Ascending aorta (tissue), 2 donors: ENCODE results near the gene CD163L1. TPM values are rescaled to one million over a fixed set of nuclear protein-coding genes. Genes with fewer than 3 reads are reported as not detected.

Experiments
- DNase-seq, 2 donors: peaks; one replicate each; pipeline ENCODE4 v3.0.0-alpha.2; 2019; ENCODE audit warnings: low spot score in 2 of 2
- H3K27ac ChIP-seq, 2 donors: fragments of 200-600 bp; sonication (generic); one replicate each; pipeline ENCODE4 v1.5.1; 2016 to 2017; ENCODE audit warnings: mild to moderate bottlenecking in 1 of 2
- H3K27me3 ChIP-seq: fragments of 200-600 bp; sonication (generic); one replicate; pipeline ENCODE4 v1.5.1; 2017
- H3K36me3 ChIP-seq, 2 donors: fragments of 200-600 bp; sonication (generic); one replicate each; pipeline ENCODE4 v1.5.1; 2016
- H3K4me1 ChIP-seq, 2 donors: fragments of 200-600 bp; sonication (generic); one replicate each; pipeline ENCODE4 v1.5.1; 2016 to 2017; ENCODE audit warnings: mild to moderate bottlenecking in 1 of 2
- H3K4me3 ChIP-seq, 2 donors: fragments of 200-600 bp; sonication (generic); one replicate each; pipeline ENCODE4 v1.5.1; 2016 to 2017; ENCODE audit warnings: mild to moderate bottlenecking in 1 of 2
- H3K9me3 ChIP-seq, 2 donors: fragments of 200-600 bp; sonication (generic); one replicate each; pipeline ENCODE4 v1.5.1; 2016
- CTCF ChIP-seq, 3 experiments: fragments of 200-600 bp in 2 of 3; fragments of 450-650 bp in 1 of 3; sonication (generic) in 2 of 3; IDR thresholded peaks; one replicate each; pipeline ENCODE4 v1.5.1; 2016 to 2019; ENCODE audit warnings: antibody characterized with exemption in 3 of 3, mild to moderate bottlenecking in 1 of 3, moderate library complexity in 1 of 3
- intact Hi-C: fragments of 100-400 bp; cut with DNase I; formaldehyde crosslinking; loops from one replicate; pipeline ENCODE4 v1.15.1; 2023
- total RNA-seq: library from RNA; depleted of rRNA; stranded (reverse); fragments of >200 nt; gene quantifications from one replicate; pipeline ENCODE4 v1.1.0, GENCODE V29; 2016

CD163L1 gene
- total RNA-seq, result not detected

- no peak for TF ChIP-seq CTCF (IDR thresholded peaks at IDR 0.05)
- no peak for DNase-seq
- H3K27ac ChIP-seq, result no peak within 1 kb of the TSS
- H3K27me3 ChIP-seq, result peaks cover 7% of the 10 kb centered on the region
- no peaks in the 10 kb centered on the region for H3K9me3 ChIP-seq
- H3K4me1 ChIP-seq, result no peaks in the 10 kb centered on the region
- no peak within 1 kb of the TSS for H3K4me3 ChIP-seq
- no peaks in the 10 kb centered on the region for H3K36me3 ChIP-seq
- intact Hi-C loops, result no loop called here
Observed at GRCh38 chr12:7444076-7444475, at the start of gene CD163L1. TSS of gene CD163L1 (minus strand) at chr12:7444153. CDS start at chr12:7444127, 26 bp downstream.

- H3K27me3 ChIP-seq, result no peaks in the 10 kb centered on the region
- no peak for DNase-seq
- no peak overlapping the region for H3K27ac ChIP-seq
- H3K4me1 ChIP-seq, result no peaks in the 10 kb centered on the region
- H3K9me3 ChIP-seq, result no peaks in the 10 kb centered on the region
- TF ChIP-seq CTCF (IDR thresholded peaks at IDR 0.05), result no peak
- intact Hi-C loops, result no loop called here
- H3K4me3 ChIP-seq, result peak overlapping the region in 1 of 2 donors; percentile 10
- H3K36me3 ChIP-seq, result no peaks in the 10 kb centered on the region
Observed at GRCh38 chr12:7493006-7493405, 49.1 kb upstream of the CD163L1 start.

GRCh38 chr12:7486512-7486911, 42.6 kb upstream of the CD163L1 start:
- Histone ChIP-seq H3K4me1 (no peaks in the 10 kb centered on the region), H3K9me3 (no peaks in the 10 kb centered on the region), H3K27ac (no peak overlapping the region), H3K36me3 (no peaks in the 10 kb centered on the region), H3K27me3 (no peaks in the 10 kb centered on the region), H3K4me3 (no peak overlapping the region)
- intact Hi-C loops, result no loop called here
- DNase-seq, result no peak
- no peak for TF ChIP-seq CTCF (IDR thresholded peaks at IDR 0.05)

- H3K9me3 ChIP-seq, result no peaks in the 10 kb centered on the region
- H3K27me3 ChIP-seq, result no peaks in the 10 kb centered on the region
- H3K4me3 ChIP-seq, result no peak overlapping the region
- no peaks in the 10 kb centered on the region for H3K4me1 ChIP-seq
- DNase-seq, result no peak
- intact Hi-C loops, result no loop called here
- H3K36me3 ChIP-seq, result no peaks in the 10 kb centered on the region
- TF ChIP-seq CTCF (IDR thresholded peaks at IDR 0.05), result no peak
- H3K27ac ChIP-seq, result no peak overlapping the region
Observed at GRCh38 chr12:7485095-7485494, 41.1 kb upstream of the CD163L1 start.

- no peak for TF ChIP-seq CTCF (IDR thresholded peaks at IDR 0.05)
- Histone ChIP-seq H3K4me1 (no peaks in the 10 kb centered on the region), H3K4me3 (no peak overlapping the region), H3K36me3 (no peaks in the 10 kb centered on the region), H3K27ac (no peak overlapping the region), H3K9me3 (no peaks in the 10 kb centered on the region), H3K27me3 (no peaks in the 10 kb centered on the region)
- intact Hi-C loops, result no loop called here
- no peak for DNase-seq
Observed at GRCh38 chr12:7483343-7483742, 39.4 kb upstream of the CD163L1 start.

GRCh38 chr12:7479771-7480170, 35.8 kb upstream of the CD163L1 start:
- Histone ChIP-seq H3K36me3 (no peaks in the 10 kb centered on the region), H3K4me1 (no peaks in the 10 kb centered on the region), H3K27me3 (no peaks in the 10 kb centered on the region), H3K4me3 (no peak overlapping the region), H3K27ac (no peak overlapping the region), H3K9me3 (no peaks in the 10 kb centered on the region)
- intact Hi-C loops, result no loop called here
- TF ChIP-seq CTCF (IDR thresholded peaks at IDR 0.05), result no peak
- no peak for DNase-seq
